ENCODE measurements around the gene IER5L.

GRCh38 chr9:129142138-129142935 is 35.7 kb downstream of the IER5L start:
- no peak for TF ChIP-seq POLR2A (IDR thresholded peaks at IDR 0.05)
- TF ChIP-seq CTCF (IDR thresholded peaks at IDR 0.05), result no peak
